HG03378 (cell line): Measurements from ENCODE around the gene RPS6KC1.
A peak's percentile ranks its signal among the peaks of the same experiment; 100 is the strongest.
"Not testable (repeated sequence)": the region's sequence is repeated elsewhere in the genome, so short reads cannot be mapped to it uniquely, and the experiment has no call there.

Experiments
- ATAC-seq: cut with Tn5 transposase; IDR thresholded peaks from one replicate; pipeline ENCODE4 v1.9.1; 2021; ENCODE audit warnings: mild to moderate bottlenecking, moderate library complexity; ENCODE audit not compliant: unreplicated experiment

Gene RPS6KC1

GRCh38 chr1:213054142-213054541 lies 3.1 kb downstream of the RPS6KC1 start:
- no peak for ATAC-seq

- no peak for ATAC-seq
Observed at GRCh38 chr1:213054733-213055591, 3.9 kb downstream of the RPS6KC1 start.

DNA sequence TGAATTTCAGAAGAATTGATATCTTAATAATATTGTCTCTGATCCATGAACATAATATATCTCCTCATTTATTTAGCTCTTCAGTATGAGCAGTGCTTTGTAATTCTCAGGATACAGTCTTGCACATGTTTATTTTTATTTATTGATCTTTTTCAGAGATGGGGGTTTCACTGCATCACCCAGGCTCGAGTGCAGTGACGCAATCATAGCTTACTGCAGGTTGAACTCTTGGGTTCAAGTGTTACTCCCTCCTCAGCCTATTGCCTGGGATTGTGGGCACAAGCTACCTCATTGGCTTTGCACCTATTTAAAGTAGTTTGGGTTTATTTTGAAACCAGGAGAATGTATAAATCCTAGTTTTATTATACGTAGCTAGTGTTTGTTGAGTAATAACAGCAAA lies 4.7 kb downstream of the RPS6KC1 start:
- ATAC-seq, result no peak

- no peak for ATAC-seq
Observed at GRCh38 chr1:213057264-213058059, 6.4 kb downstream of the RPS6KC1 start.

- no peak for ATAC-seq
Observed at GRCh38 chr1:213060836-213061235, 9.8 kb downstream of the RPS6KC1 start.

GRCh38 chr1:213061263-213061662 lies 10.2 kb downstream of the RPS6KC1 start:
- ATAC-seq, result no peak

- ATAC-seq, result no peak
Observed at GRCh38 chr1:213065800-213066199, 14.8 kb downstream of the RPS6KC1 start.

GRCh38 chr1:213066363-213066762 lies 15.3 kb downstream of the RPS6KC1 start:
- ATAC-seq, result no peak

GRCh38 chr1:213067352-213067751 lies 16.3 kb downstream of the RPS6KC1 start:
- no peak for ATAC-seq

DNA sequence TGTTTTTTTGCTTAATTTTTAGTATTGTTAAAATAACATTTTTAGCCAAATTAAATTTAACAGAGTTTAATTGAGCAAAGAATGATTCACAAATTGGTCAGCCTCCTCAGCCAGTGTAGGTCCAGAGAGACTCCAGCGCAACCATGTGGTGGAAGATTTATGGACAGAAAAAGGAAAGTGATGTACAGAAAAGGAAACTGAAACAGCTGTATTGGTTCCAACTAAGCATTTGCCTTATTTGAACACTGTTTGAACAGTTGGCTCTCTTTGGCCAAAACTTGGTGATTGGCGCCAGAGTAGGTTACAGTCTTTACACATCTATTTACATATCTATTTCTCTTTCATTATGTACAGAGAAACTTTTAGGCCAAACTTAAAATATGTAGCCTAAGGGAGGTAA lies 19.4 kb downstream of the RPS6KC1 start:
- ATAC-seq, result peak; percentile 95

- peak; percentile 77 for ATAC-seq
Observed at GRCh38 chr1:213075725-213076124, 24.7 kb downstream of the RPS6KC1 start.

DNA sequence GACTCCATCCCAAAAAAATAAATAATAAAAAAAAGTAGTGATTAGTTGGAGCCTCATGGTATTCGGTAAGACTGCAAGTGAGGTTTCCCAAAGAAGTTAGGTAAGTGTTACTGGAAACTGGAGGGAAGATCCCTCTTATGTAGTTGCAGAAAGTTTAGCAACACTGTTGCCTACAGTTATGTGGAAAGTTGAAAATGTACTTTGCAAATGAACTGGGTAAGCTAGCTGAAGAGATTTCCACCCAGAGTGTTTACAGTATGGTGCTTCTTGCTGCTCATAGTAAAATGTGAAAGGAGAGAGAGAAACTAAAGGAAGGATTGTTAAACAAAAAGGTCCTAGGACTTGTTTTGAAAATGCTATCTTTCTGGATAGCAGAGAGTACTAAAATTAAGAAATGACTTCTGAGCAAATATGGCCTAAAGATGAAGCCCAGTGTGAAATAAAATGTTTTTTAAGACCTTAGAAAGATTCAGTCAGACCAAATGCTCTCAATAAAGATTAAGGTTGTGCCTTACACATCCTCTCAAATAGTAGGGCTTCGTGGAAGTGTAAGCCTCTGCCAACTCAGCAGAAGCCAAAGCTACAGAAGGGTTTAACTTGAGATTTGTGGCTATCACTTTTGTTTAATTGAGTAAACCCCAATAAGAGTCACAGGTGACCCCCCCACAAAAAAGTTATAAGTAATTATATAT lies 31.5 kb downstream of the RPS6KC1 start:
- no peak for ATAC-seq

- ATAC-seq, result no peak
Observed at GRCh38 chr1:213083112-213083445, 32.0 kb downstream of the RPS6KC1 start.

DNA sequence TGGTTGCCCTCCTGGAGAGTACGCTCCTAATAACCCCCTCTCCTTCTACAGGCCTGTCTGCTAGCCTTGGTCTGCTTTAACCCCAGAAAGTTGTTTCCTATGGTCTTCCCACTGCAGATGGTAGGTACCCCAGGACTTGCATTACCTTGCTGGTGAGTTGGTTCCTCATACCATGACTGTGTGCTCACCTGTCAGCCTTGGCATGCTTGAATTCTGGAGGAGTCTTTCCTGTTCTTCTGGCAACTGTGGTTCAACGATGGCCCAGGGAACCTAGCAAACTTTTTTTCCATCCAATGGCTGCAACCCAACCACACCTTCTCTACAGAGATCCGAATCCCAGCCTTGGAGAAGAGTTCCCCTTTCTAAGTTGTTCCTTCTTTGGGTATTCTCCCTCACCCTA lies 36.9 kb downstream of the RPS6KC1 start:
- ATAC-seq, result no peak

GRCh38 chr1:213089924-213090677 lies 39.1 kb downstream of the RPS6KC1 start:
- no peak for ATAC-seq

DNA sequence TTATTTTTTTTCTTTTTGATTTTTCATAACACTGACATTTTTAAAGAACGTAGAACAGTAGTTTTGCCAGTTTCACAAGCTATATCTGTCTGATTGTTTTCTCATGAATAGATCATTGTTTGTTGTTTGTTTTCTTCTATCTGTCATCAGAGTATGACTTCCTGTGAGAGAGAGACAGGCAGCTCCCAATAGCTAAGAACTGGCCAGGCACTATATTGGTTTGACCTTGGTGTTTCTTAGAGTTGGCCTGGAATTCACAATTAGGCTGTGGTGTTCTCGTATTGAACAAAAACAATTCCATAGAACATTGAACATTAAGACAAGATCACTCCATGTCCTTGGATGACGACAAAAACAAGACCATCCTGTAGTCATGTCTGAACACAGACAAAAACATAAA lies 43.4 kb downstream of the RPS6KC1 start:
- no peak for ATAC-seq

DNA sequence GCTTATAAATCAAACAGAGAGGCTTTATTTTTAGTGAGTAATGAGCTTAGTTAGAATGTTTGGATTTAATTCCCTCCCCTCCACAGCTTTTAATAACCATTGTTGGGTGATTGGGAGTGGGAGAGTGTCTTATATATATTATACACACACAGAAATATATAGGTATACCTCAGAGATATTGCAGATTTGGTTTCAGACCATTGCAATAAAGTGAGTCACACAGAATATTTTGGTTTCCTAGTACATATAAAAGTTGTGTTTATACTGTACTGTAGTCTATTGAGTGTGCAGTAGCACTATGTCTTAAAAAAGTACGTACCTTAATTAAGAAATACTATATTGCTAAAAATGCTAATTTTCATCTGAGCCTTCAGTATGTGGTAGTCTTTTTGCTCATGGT lies 44.4 kb downstream of the RPS6KC1 start:
- no peak for ATAC-seq

- no peak for ATAC-seq
Observed at GRCh38 chr1:213099682-213100399, 48.8 kb downstream of the RPS6KC1 start.

- not testable (repeated sequence) for ATAC-seq
Observed at GRCh38 chr1:213100565-213100964, 49.5 kb downstream of the RPS6KC1 start.
